OCI-LY3 (cell line): ENCODE data around the gene ATP4A.

ENCODE experiments used
- CTCF ChIP-seq: fragments of 200-600, 300-600 bp; sonication (generic); IDR thresholded peaks from 2 replicates; pipeline ENCODE4 v1.5.1; 2014; ENCODE audit warnings: antibody characterized with exemption, low read length, low read depth
- EZH2phosphoT487 ChIP-seq: fragments of 200-600 bp; shearing (Covaris generic); IDR thresholded peaks from 2 replicates; pipeline ENCODE4 v1.6.1; 2018; ENCODE audit warnings: antibody characterized with exemption, mixed run types, low read depth

- TF ChIP-seq CTCF, result no peak
- no peak for TF ChIP-seq EZH2phosphoT487
Measured at GRCh38 chr19:35557539-35558399, 5.7 kb downstream of the ATP4A start.
